GM18909 (cell line): Measurements from ENCODE around the gene NAA35.
"Not testable (repeated sequence)": the region's sequence is repeated elsewhere in the genome, so short reads cannot be mapped to it uniquely, and the experiment has no call there.

ENCODE experiments used
- ATAC-seq: cut with Tn5 transposase; IDR thresholded peaks from one replicate; pipeline ENCODE4 v1.9.1; 2021; ENCODE audit warnings: mild to moderate bottlenecking; ENCODE audit not compliant: unreplicated experiment, poor library complexity

Gene NAA35

GRCh38 chr9:86021166-86021565 lies 80.2 kb downstream of the NAA35 start:
- no peak for ATAC-seq

- no peak for ATAC-seq
Measured at GRCh38 chr9:86022687-86023266, 81.8 kb downstream of the NAA35 start.

- ATAC-seq = no peak
Measured at GRCh38 chr9:86027767-86028166, 86.8 kb downstream of the NAA35 start.

GRCh38 chr9:86034863-86035734 lies 94.2 kb downstream of the NAA35 start:
- no peak for ATAC-seq

- ATAC-seq = no peak
Measured at GRCh38 chr9:86035827-86036440, 95.0 kb downstream of the NAA35 start.

- no peak for ATAC-seq
Measured at GRCh38 chr9:86036555-86036954, 95.6 kb downstream of the NAA35 start.

- no peak for ATAC-seq
Measured at GRCh38 chr9:86039991-86040860, 99.3 kb downstream of the NAA35 start.

GRCh38 chr9:86040861-86041155 lies 99.9 kb downstream of the NAA35 start:
- no peak for ATAC-seq

- ATAC-seq = no peak
Measured at GRCh38 chr9:86041311-86041741, 100.4 kb downstream of the NAA35 start.

GRCh38 chr9:86042199-86042978 lies 101.4 kb downstream of the NAA35 start:
- no peak for ATAC-seq

GRCh38 chr9:86043586-86043985 lies 102.6 kb downstream of the NAA35 start:
- ATAC-seq = no peak

GRCh38 chr9:86043999-86044398 lies 103.1 kb downstream of the NAA35 start:
- ATAC-seq = no peak

GRCh38 chr9:86045654-86046053 lies 104.7 kb downstream of the NAA35 start:
- ATAC-seq = no peak

- ATAC-seq = no peak
Measured at GRCh38 chr9:86046071-86046636, 105.2 kb downstream of the NAA35 start.

- ATAC-seq = no peak
Measured at GRCh38 chr9:86046930-86047341, 106.0 kb downstream of the NAA35 start.

- ATAC-seq = no peak
Measured at GRCh38 chr9:86047361-86047760, 106.4 kb downstream of the NAA35 start.

- ATAC-seq = not testable (repeated sequence)
Measured at GRCh38 chr9:86048018-86048742, 107.2 kb downstream of the NAA35 start.

- no peak for ATAC-seq
Measured at GRCh38 chr9:86052556-86053468, 111.9 kb downstream of the NAA35 start.
